HCT116 (cell line): ENCODE measurements around the gene GATAD2A. TPM values are rescaled to one million over a fixed set of nuclear protein-coding genes. Genes with fewer than 3 reads are reported as not detected.

Experiments used
- ATAC-seq: fragments of 200-7000 bp; cut with Tn5 transposase; 2 replicates; pipeline ENCODE4 v1.9.1; 2020; ENCODE audit warnings: mild to moderate bottlenecking, moderate library complexity
- BruUV-seq: library from RNA; stranded (reverse); fragments of 400-500 nt; replicated peaks from 2 replicates; lab custom pipeline; 2021; lab: Mats Ljungman, UMichigan
- CTCF ChIA-PET: fragments of 300-600 bp; sonication (Branson Sonifier 250); formaldehyde crosslinking; loops from one replicate; lab custom pipeline; 2021; ENCODE audit warnings: antibody characterized with exemption; lab: Charles Lee
- POLR2A ChIA-PET: fragments of 300-600, 350-600 bp; sonication (Branson Sonifier 250); formaldehyde crosslinking; loops from one replicate; lab custom pipeline; 2021; ENCODE audit warnings: antibody characterized with exemption; lab: Charles Lee
- RAD21 ChIA-PET, 2 experiments: fragments of 300-600 bp; sonication (Branson Sonifier 250); formaldehyde crosslinking; loops; one replicate each; lab custom pipeline; 2023; ENCODE audit warnings: low total read pairs in 2 of 2; ENCODE audit not compliant: uncharacterized antibody in 2 of 2, unreplicated experiment in 2 of 2, low non-redundant PET in 1 of 2; lab: Charles Lee
- DNase-seq: peaks from one replicate; pipeline ENCODE4 v3.0.0-alpha.2; 2010; ENCODE audit warnings: low read depth, low spot score
- H2AFZ ChIP-seq: fragments of 200-600 bp; shearing (Covaris generic), sonication (generic); 2 replicates; pipeline ENCODE4 v1.6.1; 2017; ENCODE audit warnings: low read depth, mixed run types, mixed read lengths, antibody characterized with exemption, low read length; ENCODE audit not compliant: poor library complexity, severe bottlenecking
- H3K27ac ChIP-seq: 2 replicates; pipeline ENCODE4 v1.5.1; 2012; ENCODE audit warnings: low read depth, low read length
- H3K27me3 ChIP-seq: fragments of 200-600 bp; sonication (generic); 2 replicates; pipeline ENCODE4 v1.6.1; 2016; ENCODE audit warnings: mixed run types, low read length, mixed read lengths; ENCODE audit not compliant: insufficient read depth
- H3K36me3 ChIP-seq, 2 experiments: fragments of 200-500 bp in 1 of 2; fragments of 200-600 bp in 1 of 2; sonication (Bioruptor generic) in 1 of 2; sonication (generic) in 1 of 2; 2 replicates each; pipeline versions ENCODE4 v1.5.1 to v1.6.1; 2014 to 2016; ENCODE audit warnings: low read length in 2 of 2, inconsistent platforms in 1 of 2, mixed read lengths in 1 of 2, mixed run types in 1 of 2; ENCODE audit not compliant: insufficient read depth in 2 of 2, control insufficient read depth in 1 of 2
- H3K4me1 ChIP-seq, 2 experiments: fragments of 200-600 bp in 1 of 2; sonication (generic) in 1 of 2; 2 replicates each; pipeline versions ENCODE4 v1.5.1 to v1.6.1; 2012 to 2017; ENCODE audit warnings: low read length in 2 of 2, inconsistent platforms in 1 of 2, mild to moderate bottlenecking in 1 of 2, mixed read lengths in 1 of 2, mixed run types in 1 of 2, moderate library complexity in 1 of 2; ENCODE audit not compliant: insufficient read depth in 2 of 2, control insufficient read depth in 1 of 2
- H3K4me2 ChIP-seq: fragments of 200-600 bp; sonication (generic); 2 replicates; pipeline ENCODE4 v1.6.1; 2017; ENCODE audit warnings: mixed run types, low read length, mixed read lengths
- H3K4me3 ChIP-seq, 2 experiments: fragments of 200-600 bp in 1 of 2; sonication (generic) in 1 of 2; replicated peaks in 1 of 2; 2 replicates each; pipeline ENCODE4 v1.5.1; 2011 to 2016; ENCODE audit warnings: low read length in 2 of 2, control low read depth in 1 of 2, low read depth in 1 of 2, mild to moderate bottlenecking in 1 of 2, mixed read lengths in 1 of 2, mixed run types in 1 of 2
- H3K79me2 ChIP-seq: fragments of 200-600 bp; sonication (generic); 2 replicates; pipeline ENCODE4 v1.6.1; 2017; ENCODE audit warnings: mild to moderate bottlenecking, mixed run types, low read length, moderate library complexity, mixed read lengths; ENCODE audit not compliant: insufficient read depth
- H3K9ac ChIP-seq: fragments of 200-600 bp; sonication (generic); 2 replicates; pipeline ENCODE4 v1.6.1; 2016; ENCODE audit warnings: low read length, mixed read lengths
- H3K9me2 ChIP-seq: fragments of 200-600 bp; sonication (generic), shearing (Covaris generic); 2 replicates; pipeline ENCODE4 v1.6.1; 2017; ENCODE audit warnings: mixed run types, mild to moderate bottlenecking, moderate library complexity; ENCODE audit not compliant: insufficient read depth
- H3K9me3 ChIP-seq, 2 experiments: fragments of 200-500 bp in 1 of 2; fragments of 200-600 bp in 1 of 2; sonication (Bioruptor generic) in 1 of 2; sonication (generic) in 1 of 2; 2 replicates each; pipeline ENCODE4 v1.6.1; 2014 to 2017; ENCODE audit warnings: low read length in 2 of 2, mixed read lengths in 2 of 2, inconsistent platforms in 1 of 2, low read depth in 1 of 2, mild to moderate bottlenecking in 1 of 2, mixed run types in 1 of 2, moderate library complexity in 1 of 2; ENCODE audit not compliant: control insufficient read depth in 1 of 2, insufficient read depth in 1 of 2
- H4K20me1 ChIP-seq: fragments of 200-600 bp; sonication (generic), shearing (Covaris generic); 2 replicates; pipeline ENCODE4 v1.6.1; 2017; ENCODE audit warnings: mixed run types, mild to moderate bottlenecking, moderate library complexity; ENCODE audit not compliant: insufficient read depth
- EGR1 ChIP-seq: IDR thresholded peaks from 2 replicates; pipeline ENCODE4 v1.6.1; 2012; ENCODE audit warnings: low read depth
- RAD21 ChIP-seq: IDR thresholded peaks from 2 replicates; pipeline ENCODE4 v1.6.1; 2012; ENCODE audit warnings: low read depth, mild to moderate bottlenecking
- SIN3A ChIP-seq: IDR thresholded peaks from 2 replicates; pipeline ENCODE4 v1.6.1; 2012; ENCODE audit warnings: low read depth
- TCF7L2 ChIP-seq: IDR thresholded peaks from 2 replicates; pipeline ENCODE4 v1.7.0; 2011; ENCODE audit warnings: borderline replicate concordance, inconsistent platforms; ENCODE audit not compliant: insufficient read depth, insufficient read length; ENCODE audit errors: extremely low read depth
- intact Hi-C: fragments of 100-400 bp; cut with micrococcal nuclease; formaldehyde crosslinking; loops from 2 replicates; pipeline ENCODE4 v1.10.0; 2022
- total RNA-seq: library from RNA; stranded (reverse); gene quantifications from one replicate; pipeline ENCODE4 v1.2.1, GENCODE V29; 2021; ENCODE audit not compliant: unreplicated experiment
- TF ChIP-seq, protein P1 (sequence below): IDR thresholded peaks from 2 replicates; pipeline ENCODE4 v1.6.1; 2012
- TF ChIP-seq, protein P2 (sequence below): IDR thresholded peaks from 2 replicates; pipeline ENCODE4 v1.6.1; 2011; ENCODE audit warnings: mild to moderate bottlenecking, low read length, moderate library complexity; ENCODE audit not compliant: insufficient replicate concordance; ENCODE audit errors: extremely low read depth

The GATAD2A gene
- total RNA-seq, 1 experiment from 2014 or later, result 130 TPM

DNA sequence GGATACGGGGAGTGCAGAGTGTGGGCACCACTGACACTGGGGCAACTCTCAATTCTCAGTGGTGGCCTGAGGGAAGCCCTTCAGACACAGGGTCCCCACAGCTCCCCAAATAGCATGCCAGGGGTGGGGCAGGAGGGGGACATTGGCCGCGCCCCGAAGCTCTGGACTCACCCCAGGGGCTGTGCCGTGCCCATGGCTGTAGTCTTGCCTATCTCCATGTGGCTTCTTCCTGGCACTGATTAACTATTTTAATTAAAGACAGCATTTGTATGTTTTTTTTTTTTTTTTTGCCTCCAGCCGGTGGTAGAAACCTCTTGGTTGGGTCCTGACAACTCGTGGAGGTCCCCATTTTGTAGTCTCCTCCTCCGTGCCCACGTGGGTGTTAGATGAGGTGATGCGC is 23.3 kb downstream of the GATAD2A start:
- TF ChIP-seq SIN3A, result no peak
- TF ChIP-seq TCF7L2, result no peak
- TF ChIP-seq, protein P1, sequence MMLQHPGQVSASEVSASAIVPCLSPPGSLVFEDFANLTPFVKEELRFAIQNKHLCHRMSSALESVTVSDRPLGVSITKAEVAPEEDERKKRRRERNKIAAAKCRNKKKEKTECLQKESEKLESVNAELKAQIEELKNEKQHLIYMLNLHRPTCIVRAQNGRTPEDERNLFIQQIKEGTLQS, result no peak
- no peak for TF ChIP-seq EGR1
- no peak for TF ChIP-seq RAD21
- DNase-seq (no peak), ATAC-seq (no peak)
- ChIA-PET CTCF (no interaction called here), RAD21 (no interaction called here), POLR2A (no interaction called here)
- no peaks in the 10 kb centered on the region for H3K4me1 ChIP-seq
- no peak overlapping the region for H3K4me3 ChIP-seq
- peaks cover 0 to 2% of the 10 kb centered on the region in 2 experiments; a peak in 1 of 4 replicates for H3K36me3 ChIP-seq
- H3K79me2 ChIP-seq, result peaks cover 100% of the 10 kb centered on the region
- no peaks in the 10 kb centered on the region for H3K9me3 ChIP-seq
- no peak overlapping the region for H3K27ac ChIP-seq
- H2AFZ ChIP-seq, result no peak overlapping the region
- H3K9ac ChIP-seq, result no peak overlapping the region
- BruUV-seq, result no TSS peak
- intact Hi-C loops, result no loop called here
- H3K4me2 ChIP-seq, result no peak overlapping the region
- H3K27me3 ChIP-seq, result no peaks in the 10 kb centered on the region
- H4K20me1 ChIP-seq, result peaks cover 19% of the 10 kb centered on the region; the same call in 1 of the 2 replicates
- no peaks in the 10 kb centered on the region for H3K9me2 ChIP-seq

- H2AFZ ChIP-seq, result no peak overlapping the region
- no peaks in the 10 kb centered on the region for H3K4me1 ChIP-seq
- H4K20me1 ChIP-seq, result peaks cover 20% of the 10 kb centered on the region; the same call in 1 of the 2 replicates
- ChIA-PET CTCF (no interaction called here), RAD21 (no interaction called here), POLR2A (no interaction called here)
- no peaks in the 10 kb centered on the region for H3K9me3 ChIP-seq
- peaks cover 100% of the 10 kb centered on the region for H3K79me2 ChIP-seq
- DNase-seq, result no peak
- BruUV-seq, result no TSS peak
- no peak overlapping the region for H3K4me3 ChIP-seq
- no peaks in the 10 kb centered on the region for H3K27me3 ChIP-seq
- H3K36me3 ChIP-seq, result no peaks in the 10 kb centered on the region; a peak in 1 of 4 replicates
- no peaks in the 10 kb centered on the region for H3K9me2 ChIP-seq
- intact Hi-C loops, result no loop called here
- no peak for ATAC-seq
- TF ChIP-seq, protein P2, sequence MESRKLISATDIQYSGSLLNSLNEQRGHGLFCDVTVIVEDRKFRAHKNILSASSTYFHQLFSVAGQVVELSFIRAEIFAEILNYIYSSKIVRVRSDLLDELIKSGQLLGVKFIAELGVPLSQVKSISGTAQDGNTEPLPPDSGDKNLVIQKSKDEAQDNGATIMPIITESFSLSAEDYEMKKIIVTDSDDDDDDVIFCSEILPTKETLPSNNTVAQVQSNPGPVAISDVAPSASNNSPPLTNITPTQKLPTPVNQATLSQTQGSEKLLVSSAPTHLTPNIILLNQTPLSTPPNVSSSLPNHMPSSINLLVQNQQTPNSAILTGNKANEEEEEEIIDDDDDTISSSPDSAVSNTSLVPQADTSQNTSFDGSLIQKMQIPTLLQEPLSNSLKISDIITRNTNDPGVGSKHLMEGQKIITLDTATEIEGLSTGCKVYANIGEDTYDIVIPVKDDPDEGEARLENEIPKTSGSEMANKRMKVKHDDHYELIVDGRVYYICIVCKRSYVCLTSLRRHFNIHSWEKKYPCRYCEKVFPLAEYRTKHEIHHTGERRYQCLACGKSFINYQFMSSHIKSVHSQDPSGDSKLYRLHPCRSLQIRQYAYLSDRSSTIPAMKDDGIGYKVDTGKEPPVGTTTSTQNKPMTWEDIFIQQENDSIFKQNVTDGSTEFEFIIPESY, result no peak
- no peak for TF ChIP-seq TCF7L2
- no peak overlapping the region for H3K27ac ChIP-seq
- no peak overlapping the region for H3K9ac ChIP-seq
- H3K4me2 ChIP-seq, result no peak overlapping the region
These were observed 23.9 kb downstream of the GATAD2A start for GRCh38 chr19:19429361-19429760.
